PC-3 (cell line): ENCODE data around the gene RIMS4. TPM values are rescaled to one million over a fixed set of nuclear protein-coding genes. Genes with fewer than 3 reads are reported as not detected.

Source experiments
- ATAC-seq: fragments of 200-7000 bp; cut with Tn5 transposase; 2 replicates; pipeline ENCODE4 v1.9.1; 2020; ENCODE audit warnings: mild to moderate bottlenecking, moderate library complexity
- BruUV-seq: library from RNA; stranded (reverse); fragments of 400-500 nt; replicated peaks from 2 replicates; lab custom pipeline; 2021; lab: Mats Ljungman, UMichigan
- CTCF ChIA-PET: fragments of 300-600 bp; sonication (Branson Sonifier 250); formaldehyde crosslinking; loops from one replicate; lab custom pipeline; 2022; ENCODE audit warnings: antibody characterized with exemption; lab: Charles Lee
- POLR2A ChIA-PET: fragments of 300-600 bp; sonication (Branson Sonifier 250); formaldehyde crosslinking; loops from one replicate; lab custom pipeline; 2022; ENCODE audit warnings: antibody characterized with exemption; ENCODE audit not compliant: unreplicated experiment; lab: Charles Lee
- DNase-seq: peaks from one replicate; pipeline ENCODE4 v3.0.0-alpha.2; 2015
- H2AFZ ChIP-seq: fragments of 300-600 bp; sonication (generic); 2 replicates; pipeline ENCODE4 v1.6.0; 2016; ENCODE audit warnings: antibody characterized with exemption, low read length
- H3F3A ChIP-seq: fragments of 300-600 bp; sonication (generic); one replicate; pipeline ENCODE4 v1.6.0; 2017; ENCODE audit warnings: antibody characterized with exemption, low read length, control low read depth, mild to moderate bottlenecking; ENCODE audit not compliant: unreplicated experiment
- H3K27ac ChIP-seq: fragments of 300-600 bp; sonication (generic); 2 replicates; pipeline ENCODE4 v1.5.1; 2016; ENCODE audit warnings: mild to moderate bottlenecking, low read length
- H3K27me3 ChIP-seq: fragments of 300-600 bp; sonication (generic); 2 replicates; pipeline ENCODE4 v1.6.1; 2016; ENCODE audit warnings: low read length, mixed read lengths
- H3K36me3 ChIP-seq: fragments of 300-600 bp; sonication (generic); 2 replicates; pipeline ENCODE4 v1.6.1; 2016; ENCODE audit warnings: low read depth, mixed run types, low read length, mixed read lengths
- H3K4me1 ChIP-seq: fragments of 300-600 bp; sonication (generic); 2 replicates; pipeline ENCODE4 v1.5.1; 2016; ENCODE audit warnings: low read length; ENCODE audit not compliant: insufficient read depth
- H3K4me2 ChIP-seq: fragments of 300-600 bp; sonication (generic); 2 replicates; pipeline ENCODE4 v1.6.0; 2016; ENCODE audit warnings: low read length
- H3K4me3 ChIP-seq: fragments of 300-600 bp; sonication (generic); 2 replicates; pipeline ENCODE4 v1.5.1; 2016; ENCODE audit warnings: mild to moderate bottlenecking, low read length, mixed read lengths
- H3K79me2 ChIP-seq: fragments of 300-600 bp; sonication (generic); 2 replicates; pipeline ENCODE4 v1.6.1; 2017; ENCODE audit warnings: low read length, mixed read lengths
- H3K9ac ChIP-seq: fragments of 300-600 bp; sonication (generic); 2 replicates; pipeline ENCODE4 v1.6.0; 2016; ENCODE audit warnings: mild to moderate bottlenecking, low read length
- H3K9me2 ChIP-seq: fragments of 300-600 bp; sonication (generic); replicated peaks from 2 replicates; pipeline ENCODE4 v1.6.1; 2016; ENCODE audit warnings: mixed run types, low read length, mixed read lengths
- H3K9me3 ChIP-seq: fragments of 300-600 bp; sonication (generic); 2 replicates; pipeline ENCODE4 v1.6.1; 2016; ENCODE audit warnings: low read length, mixed read lengths
- H4K20me1 ChIP-seq: fragments of 300-600 bp; sonication (generic); 2 replicates; pipeline ENCODE4 v1.6.1; 2016; ENCODE audit warnings: low read length, mixed read lengths
- EZH2 ChIP-seq: fragments of 300-600 bp; sonication (generic); IDR thresholded peaks from one replicate; pipeline ENCODE4 v1.6.1; 2017; ENCODE audit warnings: antibody characterized with exemption, mild to moderate bottlenecking, low read length; ENCODE audit not compliant: unreplicated experiment
- EZH2phosphoT487 ChIP-seq: fragments of 300-600 bp; sonication (generic); IDR thresholded peaks from 2 replicates; pipeline ENCODE4 v1.6.1; 2018; ENCODE audit warnings: mild to moderate bottlenecking, antibody characterized with exemption, low read length, borderline replicate concordance
- intact Hi-C: fragments of 100-400 bp; cut with micrococcal nuclease; formaldehyde crosslinking; loops from 2 replicates; pipeline ENCODE4 v1.9.0; 2023
- total RNA-seq: library from RNA; depleted of rRNA; stranded (reverse); fragments of >200 nt; gene quantifications from 2 replicates; pipeline ENCODE4 v1.2.3, GENCODE V29; 2014
- TF ChIP-seq, protein P1 (sequence below): fragments of 300-600 bp; sonication (generic); conservative IDR thresholded peaks from 2 replicates; pipeline ENCODE4 v1.5.1; 2017; ENCODE audit warnings: antibody characterized with exemption, low read depth, mild to moderate bottlenecking, low read length

Gene RIMS4
- total RNA-seq, 1 experiment from 2014 or later: 0.04 TPM

DNA sequence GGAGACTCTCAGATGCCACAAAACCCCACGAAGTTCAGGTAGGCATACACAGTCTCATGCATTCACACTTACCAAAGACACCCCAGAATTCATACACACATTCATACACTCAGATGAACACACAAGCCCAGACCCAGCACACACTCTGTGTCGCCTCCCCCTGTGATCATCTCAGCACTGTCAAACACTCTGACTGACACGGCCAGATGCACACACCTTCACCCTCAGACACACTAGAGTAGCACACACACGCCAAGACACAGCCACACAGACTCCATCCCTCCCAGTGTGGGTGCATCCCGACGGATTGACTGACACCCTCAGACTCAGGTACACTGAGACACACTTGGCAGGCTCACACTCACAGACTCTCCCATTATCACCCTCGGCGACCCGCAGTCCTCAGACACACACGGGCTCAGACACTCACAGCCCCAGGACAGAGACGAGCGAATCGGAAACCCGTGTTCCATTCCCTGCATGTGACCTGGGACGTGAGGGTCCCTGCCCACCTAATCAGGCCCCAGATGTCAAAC, 872 bp upstream of the RIMS4 start:
- H2AFZ ChIP-seq: no peak overlapping the region

DNA sequence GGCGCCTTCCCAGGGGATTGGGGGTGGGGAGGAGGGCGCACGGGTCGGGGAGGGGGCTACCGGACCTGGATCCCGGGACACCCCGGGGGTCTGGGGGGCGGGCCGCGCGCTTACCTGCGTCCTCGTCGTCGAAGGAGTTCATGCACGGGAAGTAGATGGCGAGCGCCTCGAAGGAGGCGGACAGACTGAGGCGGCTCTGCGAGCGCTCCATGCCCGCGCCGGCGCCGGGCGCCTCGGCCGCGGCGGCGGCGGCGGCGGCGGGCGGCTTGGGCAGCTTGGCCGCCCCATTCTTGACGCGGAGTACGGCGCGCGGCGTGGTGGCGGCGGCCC, 320 bp downstream of the RIMS4 start:
- H3K27ac ChIP-seq: no peak overlapping the region
- no peaks in the 10 kb centered on the region for H3K36me3 ChIP-seq
- ChIA-PET POLR2A (no interaction called here), CTCF (no interaction called here)
- no peaks in the 10 kb centered on the region for H3K4me1 ChIP-seq
- DNase-seq: no peak
- TF ChIP-seq EZH2phosphoT487 (no peak), EZH2 (no peak)
- BruUV-seq: no TSS peak
- intact Hi-C loops: no loop called here
- H3K9me3 ChIP-seq: no peaks in the 10 kb centered on the region
- no peaks in the 10 kb centered on the region for H3K79me2 ChIP-seq
- no peaks in the 10 kb centered on the region for H4K20me1 ChIP-seq
- no peaks in the 10 kb centered on the region for H3F3A ChIP-seq
- H3K4me2 ChIP-seq: no peak overlapping the region
- no peak overlapping the region for H2AFZ ChIP-seq
- no peak overlapping the region for H3K4me3 ChIP-seq
- H3K27me3 ChIP-seq: peaks cover 70% of the 10 kb centered on the region
- H3K9ac ChIP-seq: no peak overlapping the region
- no peak; the same call in 1 of the 2 replicates for ATAC-seq
- H3K9me2 ChIP-seq: no peaks in the 10 kb centered on the region

More for the DNA sequence above, 872 bp upstream of the RIMS4 start:
- ChIA-PET CTCF (no interaction called here), POLR2A (no interaction called here)
- Histone ChIP-seq H3K27ac (no peak overlapping the region), H3F3A (no peaks in the 10 kb centered on the region), H3K9me2 (no peaks in the 10 kb centered on the region), H3K4me2 (no peak overlapping the region), H3K4me3 (no peak overlapping the region), H3K27me3 (peaks cover 72% of the 10 kb centered on the region), H4K20me1 (no peaks in the 10 kb centered on the region), H3K9me3 (no peaks in the 10 kb centered on the region), H3K36me3 (no peaks in the 10 kb centered on the region), H3K4me1 (no peaks in the 10 kb centered on the region), H3K9ac (no peak overlapping the region), H3K79me2 (no peaks in the 10 kb centered on the region)
- intact Hi-C loops: no loop called here
- DNase-seq (no peak), ATAC-seq (no peak)
- TF ChIP-seq, protein P1, sequence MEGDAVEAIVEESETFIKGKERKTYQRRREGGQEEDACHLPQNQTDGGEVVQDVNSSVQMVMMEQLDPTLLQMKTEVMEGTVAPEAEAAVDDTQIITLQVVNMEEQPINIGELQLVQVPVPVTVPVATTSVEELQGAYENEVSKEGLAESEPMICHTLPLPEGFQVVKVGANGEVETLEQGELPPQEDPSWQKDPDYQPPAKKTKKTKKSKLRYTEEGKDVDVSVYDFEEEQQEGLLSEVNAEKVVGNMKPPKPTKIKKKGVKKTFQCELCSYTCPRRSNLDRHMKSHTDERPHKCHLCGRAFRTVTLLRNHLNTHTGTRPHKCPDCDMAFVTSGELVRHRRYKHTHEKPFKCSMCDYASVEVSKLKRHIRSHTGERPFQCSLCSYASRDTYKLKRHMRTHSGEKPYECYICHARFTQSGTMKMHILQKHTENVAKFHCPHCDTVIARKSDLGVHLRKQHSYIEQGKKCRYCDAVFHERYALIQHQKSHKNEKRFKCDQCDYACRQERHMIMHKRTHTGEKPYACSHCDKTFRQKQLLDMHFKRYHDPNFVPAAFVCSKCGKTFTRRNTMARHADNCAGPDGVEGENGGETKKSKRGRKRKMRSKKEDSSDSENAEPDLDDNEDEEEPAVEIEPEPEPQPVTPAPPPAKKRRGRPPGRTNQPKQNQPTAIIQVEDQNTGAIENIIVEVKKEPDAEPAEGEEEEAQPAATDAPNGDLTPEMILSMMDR: no peak
- TF ChIP-seq EZH2: no peak
- TF ChIP-seq EZH2phosphoT487: no peak
- BruUV-seq: no TSS peak

DNA sequence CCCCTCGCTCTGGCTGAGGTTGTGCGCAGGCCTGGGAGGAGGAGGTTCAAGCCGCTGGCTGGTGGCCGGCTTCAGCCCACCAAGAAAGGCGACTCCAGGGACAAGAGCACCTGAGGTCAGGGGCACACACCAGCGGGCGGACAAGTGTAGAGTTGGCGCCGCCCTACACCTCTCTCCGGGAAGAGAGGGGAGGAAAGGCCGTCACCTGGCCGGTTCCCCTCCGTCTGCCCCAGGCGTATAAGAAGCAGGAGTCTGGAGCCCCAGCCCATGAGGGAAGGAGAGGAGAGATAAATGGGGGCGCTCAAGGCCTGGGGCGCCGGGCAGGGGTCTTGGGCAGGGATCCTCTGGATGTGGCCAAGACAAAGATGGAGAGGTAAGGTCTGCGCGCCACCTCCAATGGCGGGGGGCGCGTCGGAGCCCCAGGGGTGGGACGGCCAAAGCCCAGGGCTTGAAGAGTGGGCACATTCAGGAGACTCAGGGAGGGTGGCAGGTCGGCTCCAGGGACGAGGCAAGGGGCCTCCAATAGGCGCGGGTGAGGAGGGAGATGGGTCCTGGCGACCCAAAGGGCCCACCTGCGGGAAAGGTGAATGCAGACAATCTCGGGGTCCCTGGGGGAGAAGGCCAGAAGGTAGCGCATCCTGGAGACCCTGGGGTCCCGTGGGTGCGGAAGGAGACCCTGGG, 826 bp downstream of the RIMS4 start:
- Histone ChIP-seq H3K36me3 (no peaks in the 10 kb centered on the region), H3K9me3 (no peaks in the 10 kb centered on the region), H3K79me2 (no peaks in the 10 kb centered on the region), H3K4me1 (no peaks in the 10 kb centered on the region), H3K27me3 (peaks cover 70% of the 10 kb centered on the region), H3K9ac (no peak overlapping the region), H2AFZ (no peak overlapping the region), H3K9me2 (no peaks in the 10 kb centered on the region), H3K4me2 (no peak overlapping the region), H4K20me1 (no peaks in the 10 kb centered on the region), H3K4me3 (no peak overlapping the region), H3K27ac (no peak overlapping the region), H3F3A (no peaks in the 10 kb centered on the region)
- intact Hi-C loops: no loop called here
- DNase-seq: no peak
- TF ChIP-seq EZH2phosphoT487 (no peak), EZH2 (no peak)
- TF ChIP-seq, protein P1: no peak
- BruUV-seq: no TSS peak
- ChIA-PET CTCF (no interaction called here), POLR2A (no interaction called here)
- ATAC-seq: no peak
